Esophagus (tissue), 2 donors: ENCODE measurements around the gene RPS16. TPM values are rescaled to one million over a fixed set of nuclear protein-coding genes. Genes with fewer than 3 reads are reported as not detected.

Source experiments
- H3K27ac ChIP-seq, 2 donors: one replicate each; pipeline ENCODE4 v1.5.1; 2013; ENCODE audit warnings: low read depth in 2 of 2, mild to moderate bottlenecking in 2 of 2, inconsistent platforms in 1 of 2, low read length in 1 of 2, moderate library complexity in 1 of 2
- H3K27me3 ChIP-seq, 2 donors: one replicate each; pipeline ENCODE4 v1.6.1; 2013; ENCODE audit warnings: low read length in 2 of 2, control low read depth in 1 of 2, mild to moderate bottlenecking in 1 of 2; ENCODE audit not compliant: insufficient read depth in 2 of 2, control insufficient read depth in 1 of 2
- H3K36me3 ChIP-seq, 2 donors: one replicate each; pipeline ENCODE4 v1.6.1; 2013; ENCODE audit warnings: low read length in 1 of 2; ENCODE audit not compliant: control insufficient read depth in 2 of 2, insufficient read depth in 2 of 2
- H3K4me1 ChIP-seq, 2 donors: one replicate each; pipeline ENCODE4 v1.6.1; 2013; ENCODE audit warnings: low read length in 1 of 2; ENCODE audit not compliant: control insufficient read depth in 2 of 2, insufficient read depth in 2 of 2
- H3K4me3 ChIP-seq, 2 donors: one replicate each; pipeline ENCODE4 v1.5.1; 2013; ENCODE audit warnings: low read length in 2 of 2, mild to moderate bottlenecking in 2 of 2, low read depth in 1 of 2, moderate library complexity in 1 of 2
- H3K9me3 ChIP-seq, 2 donors: one replicate each; pipeline ENCODE4 v1.6.1; 2013; ENCODE audit warnings: mild to moderate bottlenecking in 2 of 2, low read depth in 1 of 2, low read length in 1 of 2, moderate library complexity in 1 of 2; ENCODE audit not compliant: control insufficient read depth in 2 of 2, insufficient read depth in 1 of 2
- WGBS, 2 donors: extraction: QIAGEN DNeasy Blood & Tissue Kit; methylation state at CpG; one replicate each; pipeline ENCODE4 v1.1.7; 2013; 5-methylcytosine and 5-hydroxymethylcytosine counted together
- polyA plus RNA-seq, 2 donors: library from polyadenylated mRNA; stranded (reverse); fragments of 200-250 nt; gene quantifications; one replicate each; pipeline ENCODE4 v1.2.3, GENCODE V29; 2013
- donor health status: healthy with polysubstance abuse.
- donor health status: Bipolar disorder and iron deficiency.

The RPS16 gene
- polyA plus RNA-seq, 2 donors, result 1,628 to 3,096 TPM

DNA sequence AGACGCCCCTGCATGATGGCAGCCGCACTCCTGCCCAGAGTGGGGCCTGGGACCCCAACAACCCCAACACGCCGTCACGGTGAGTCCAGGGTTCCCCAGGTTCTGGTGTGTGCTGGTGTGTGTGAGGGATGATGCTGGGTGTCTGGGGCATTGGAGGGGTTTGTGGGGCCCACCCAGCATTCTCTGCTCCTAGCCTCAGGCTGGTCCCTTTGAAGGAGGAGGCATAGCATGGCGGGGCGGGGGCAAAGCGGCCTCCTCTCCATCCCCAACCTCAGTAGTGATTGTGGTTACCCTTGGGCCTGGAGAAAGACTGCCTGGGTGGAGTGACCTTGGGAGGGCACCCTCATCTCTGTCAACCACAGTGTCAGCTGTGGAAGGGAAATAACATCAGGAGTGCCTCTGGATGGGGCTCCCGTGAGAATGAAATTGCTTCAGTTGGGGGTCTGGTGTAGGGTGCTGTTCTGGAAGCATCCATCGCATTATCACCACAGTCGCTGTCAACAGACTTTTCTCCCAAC lies 37.8 kb upstream of the RPS16 start:
- 84 to 87% methylated on average over 11 of the region's 11 CpGs for WGBS, 2 donors
- Histone ChIP-seq H3K27me3 (no peaks in the 10 kb centered on the region), H3K4me3 (no peak overlapping the region), H3K4me1 (no peaks in the 10 kb centered on the region), H3K9me3 (no peaks in the 10 kb centered on the region), H3K27ac (no peak overlapping the region), H3K36me3 (peaks cover 37 to 74% of the 10 kb centered on the region in 2 donors)

DNA sequence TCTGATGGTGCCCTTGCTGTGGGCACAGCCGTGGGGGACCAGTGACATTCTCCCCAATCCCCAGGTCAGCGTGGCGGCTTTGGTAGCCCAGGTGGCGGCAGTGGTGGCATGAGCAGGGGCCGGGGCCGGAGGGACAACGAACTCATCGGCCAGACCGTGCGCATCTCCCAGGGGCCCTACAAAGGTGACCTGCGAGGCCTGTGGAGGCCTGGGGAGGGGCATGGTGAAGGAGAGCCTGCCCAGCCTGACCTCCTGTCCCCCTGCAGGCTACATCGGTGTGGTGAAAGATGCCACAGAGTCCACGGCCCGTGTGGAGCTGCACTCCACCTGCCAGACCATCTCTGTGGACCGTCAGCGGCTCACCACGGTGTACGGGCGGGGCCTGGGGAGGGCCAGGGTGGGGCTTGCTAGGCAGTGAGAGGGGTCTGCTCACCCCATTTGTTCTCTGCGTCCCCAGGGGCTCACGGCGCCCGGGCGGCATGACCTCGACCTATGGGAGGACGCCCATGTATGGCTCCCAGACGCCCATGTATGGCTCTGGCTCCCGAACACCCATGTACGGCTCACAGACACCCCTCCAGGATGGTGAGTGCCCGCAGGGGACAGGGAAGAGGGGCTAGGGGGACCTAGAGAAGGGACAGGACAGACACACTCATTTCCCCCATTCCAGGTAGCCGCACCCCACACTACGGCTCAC lies 37.1 kb upstream of the RPS16 start:
- H3K9me3 ChIP-seq, result no peaks in the 10 kb centered on the region
- no peak overlapping the region for H3K27ac ChIP-seq
- WGBS, 2 donors, result 86 to 88% methylated on average over 27 to 32 of the region's 32 CpGs
- peaks cover 42 to 80% of the 10 kb centered on the region in 2 donors for H3K36me3 ChIP-seq
- H3K4me1 ChIP-seq, result no peaks in the 10 kb centered on the region
- H3K27me3 ChIP-seq, result no peaks in the 10 kb centered on the region
- no peak overlapping the region for H3K4me3 ChIP-seq

DNA sequence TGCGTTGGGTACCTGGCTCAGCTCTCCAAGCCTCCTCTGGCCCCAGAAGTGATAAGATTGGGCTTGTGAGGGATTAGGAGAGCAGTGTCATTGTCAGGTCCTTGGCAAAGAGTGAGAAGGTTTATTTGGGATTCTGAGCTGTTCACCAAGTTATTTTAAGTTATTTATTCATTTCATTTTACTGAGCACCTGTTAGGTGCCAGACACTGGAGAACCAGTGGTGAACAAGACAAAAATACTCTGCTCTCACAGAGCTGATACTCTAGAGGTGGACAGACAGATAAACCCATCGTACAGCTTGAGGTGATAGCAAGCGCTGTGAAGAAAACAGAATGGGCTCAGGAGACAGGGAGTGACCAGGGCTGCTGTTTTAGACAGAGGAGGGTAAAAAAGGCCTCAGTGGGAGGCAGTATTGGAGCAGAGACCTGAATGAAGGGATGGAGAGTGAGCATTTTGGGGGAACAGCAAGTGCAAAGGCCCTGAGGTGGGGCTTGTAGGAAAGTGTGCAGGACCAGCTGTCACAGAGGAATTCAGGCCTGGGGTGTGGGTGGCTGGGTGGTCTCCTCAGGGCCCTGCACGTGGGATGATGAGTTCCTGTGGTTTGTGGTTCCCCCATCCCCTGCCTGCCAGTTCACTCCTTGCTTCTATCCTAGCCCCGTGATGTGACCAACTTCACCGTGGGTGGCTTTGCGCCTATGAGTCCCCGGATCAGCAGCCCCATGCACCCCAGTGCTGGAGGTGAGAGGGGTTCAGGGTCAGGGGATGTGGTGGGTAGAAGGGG lies 36.2 kb upstream of the RPS16 start:
- WGBS, 2 donors, result 84 to 85% methylated on average over 8 of the region's 8 CpGs
- Histone ChIP-seq H3K9me3 (no peaks in the 10 kb centered on the region), H3K27ac (no peak overlapping the region), H3K4me3 (no peak overlapping the region), H3K4me1 (no peaks in the 10 kb centered on the region), H3K27me3 (no peaks in the 10 kb centered on the region), H3K36me3 (peaks cover 42 to 86% of the 10 kb centered on the region in 2 donors)

DNA sequence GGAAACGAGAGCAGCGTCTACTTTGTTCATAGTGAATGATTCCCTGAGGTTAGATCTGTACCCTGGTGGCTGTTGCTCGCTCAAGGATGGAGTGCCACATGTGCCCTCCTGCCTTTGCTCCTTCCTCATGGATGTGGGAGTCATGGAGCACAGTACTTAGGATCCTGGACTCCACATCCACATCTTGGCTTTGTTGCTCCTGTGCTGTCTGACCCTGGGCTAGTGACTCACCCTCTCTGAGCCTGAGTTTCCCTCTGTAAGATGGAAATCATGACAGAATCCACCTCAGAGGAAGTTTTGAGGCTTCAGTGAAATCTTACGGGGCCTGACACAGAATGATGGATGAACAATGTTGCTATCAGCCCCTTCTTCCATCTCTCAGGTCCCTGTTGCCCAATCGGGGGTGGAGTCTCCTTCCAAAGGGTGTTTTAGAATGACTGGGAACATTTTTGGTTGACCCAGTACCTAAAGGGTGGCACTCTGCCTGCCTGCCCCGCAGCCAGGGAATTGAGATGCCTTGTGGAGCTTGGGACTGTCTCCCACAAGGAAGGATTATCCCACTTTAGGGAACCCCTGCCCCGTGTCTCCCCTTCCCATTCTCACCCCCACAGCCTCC lies 35.1 kb upstream of the RPS16 start:
- no peak overlapping the region for H3K27ac ChIP-seq
- no peaks in the 10 kb centered on the region for H3K27me3 ChIP-seq
- WGBS, 2 donors, result 84 to 85% methylated on average over 7 of the region's 7 CpGs
- H3K4me1 ChIP-seq, result no peaks in the 10 kb centered on the region
- peaks cover 49 to 91% of the 10 kb centered on the region in 2 donors for H3K36me3 ChIP-seq
- H3K9me3 ChIP-seq, result no peaks in the 10 kb centered on the region
- no peak overlapping the region for H3K4me3 ChIP-seq

DNA sequence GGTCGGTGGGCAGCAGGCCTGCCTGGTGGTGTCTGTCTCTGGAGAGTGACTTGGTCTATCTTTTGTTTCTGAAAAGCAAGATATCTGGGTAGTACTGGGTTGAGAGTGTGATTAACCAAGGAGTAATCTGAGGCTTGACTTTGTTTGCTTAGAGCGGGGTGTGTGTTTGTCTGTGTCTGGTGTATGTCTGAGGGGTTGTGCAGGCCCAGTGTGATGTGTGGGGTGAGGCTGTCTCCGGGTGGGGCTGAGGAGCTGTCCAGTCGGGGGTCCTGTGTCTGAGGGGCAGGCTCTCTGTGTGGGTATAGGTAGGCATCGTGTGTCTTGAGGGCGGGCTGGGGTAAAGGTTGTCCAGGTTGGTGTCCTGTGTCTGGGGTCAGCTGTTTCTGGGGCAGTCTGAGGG lies 33.8 kb upstream of the RPS16 start:
- Histone ChIP-seq H3K4me3 (no peak overlapping the region), H3K9me3 (no peaks in the 10 kb centered on the region), H3K36me3 (peaks cover 52 to 90% of the 10 kb centered on the region in 2 donors), H3K4me1 (no peaks in the 10 kb centered on the region), H3K27ac (no peak overlapping the region), H3K27me3 (no peaks in the 10 kb centered on the region)
- WGBS, 2 donors, result 86 to 88% methylated on average over 6 of the region's 6 CpGs

DNA sequence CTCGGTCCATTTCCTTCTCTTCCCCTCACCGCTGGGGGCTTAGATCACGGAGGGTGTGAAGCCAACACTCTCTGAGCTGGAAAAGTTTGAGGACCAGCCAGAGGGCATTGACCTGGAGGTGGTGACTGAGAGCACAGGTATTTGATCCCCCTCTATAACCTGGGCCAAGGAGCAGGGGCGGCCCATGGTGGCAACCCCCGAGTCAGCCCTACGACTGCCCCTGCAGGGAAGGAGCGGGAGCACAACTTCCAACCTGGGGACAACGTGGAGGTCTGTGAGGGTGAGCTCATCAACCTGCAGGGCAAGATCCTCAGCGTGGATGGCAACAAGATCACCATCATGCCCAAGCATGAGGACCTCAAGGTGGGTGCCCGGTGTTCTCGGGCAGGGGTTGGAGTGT lies 33.3 kb upstream of the RPS16 start:
- Histone ChIP-seq H3K4me1 (no peaks in the 10 kb centered on the region), H3K9me3 (no peaks in the 10 kb centered on the region), H3K27me3 (no peaks in the 10 kb centered on the region), H3K36me3 (peaks cover 50 to 85% of the 10 kb centered on the region in 2 donors), H3K4me3 (no peak overlapping the region), H3K27ac (no peak overlapping the region)
- 90% methylated on average over 11 of the region's 11 CpGs for WGBS, 2 donors

DNA sequence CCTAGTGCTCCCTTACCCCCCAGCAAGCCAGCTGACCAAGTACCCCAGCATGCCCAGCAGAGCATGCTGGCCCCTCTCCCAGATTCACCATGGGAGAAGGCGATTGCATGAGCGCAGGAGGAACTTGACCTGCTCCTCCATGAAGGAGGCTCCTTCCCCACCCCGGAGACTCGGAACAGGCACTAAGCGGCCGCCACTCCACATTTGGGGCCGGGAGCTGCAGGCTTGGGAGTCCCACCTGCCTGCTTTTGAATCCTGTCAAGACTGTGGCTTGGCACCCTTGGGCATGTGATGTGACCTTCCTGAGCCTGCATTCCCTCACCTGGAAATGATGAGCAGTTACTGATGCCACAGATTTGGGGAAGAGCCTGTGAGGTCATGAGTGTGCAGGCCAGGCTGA lies 32.2 kb upstream of the RPS16 start:
- Histone ChIP-seq H3K36me3 (peaks cover 44 to 74% of the 10 kb centered on the region in 2 donors), H3K27me3 (no peaks in the 10 kb centered on the region), H3K4me3 (no peak overlapping the region), H3K27ac (no peak overlapping the region), H3K9me3 (no peaks in the 10 kb centered on the region), H3K4me1 (no peaks in the 10 kb centered on the region)
- WGBS, 2 donors, result 95 to 96% methylated on average over 7 of the region's 7 CpGs

DNA sequence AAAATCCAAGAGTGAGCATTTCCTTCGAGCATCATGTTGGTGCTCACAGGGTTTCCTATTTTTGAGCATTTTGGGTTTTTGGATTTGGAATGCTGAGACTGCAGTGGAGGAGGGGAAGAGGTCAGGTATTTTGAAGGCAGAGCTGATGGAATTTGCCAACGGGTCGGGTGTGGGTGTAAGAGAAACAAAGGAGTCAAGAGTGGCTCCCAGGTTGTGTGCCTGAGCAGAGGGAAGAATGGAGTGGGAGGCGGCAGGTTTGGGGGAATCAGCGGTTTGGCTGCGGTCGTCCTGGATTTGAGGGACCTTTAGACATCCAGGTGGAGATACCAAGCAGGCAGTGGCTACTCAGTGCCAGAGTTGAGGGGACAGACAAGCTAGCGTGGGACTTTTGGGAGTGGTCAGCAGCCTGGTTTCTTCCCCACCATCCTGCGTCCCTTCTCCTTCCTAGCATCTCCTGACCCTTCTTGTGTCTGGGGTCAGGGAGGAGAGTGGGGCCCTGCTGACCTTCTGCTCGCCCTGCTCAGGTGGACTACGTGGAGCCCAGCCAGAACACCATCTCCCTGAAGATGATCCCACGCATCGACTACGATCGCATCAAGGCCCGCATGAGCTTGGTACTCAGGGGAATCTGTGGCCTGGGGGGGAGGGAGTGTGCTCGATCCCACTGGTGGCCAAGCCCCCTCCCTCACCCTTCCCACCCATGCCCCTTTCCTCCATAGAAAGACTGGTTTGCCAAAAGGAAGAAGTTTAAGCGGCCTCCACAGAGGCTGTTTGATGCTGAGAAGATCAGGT lies 30.4 kb upstream of the RPS16 start:
- H3K4me1 ChIP-seq, result no peaks in the 10 kb centered on the region
- H3K9me3 ChIP-seq, result no peaks in the 10 kb centered on the region
- peaks cover 30 to 60% of the 10 kb centered on the region in 2 donors for H3K36me3 ChIP-seq
- WGBS, 2 donors, result 93 to 95% methylated on average over 18 of the region's 18 CpGs
- H3K4me3 ChIP-seq, result no peak overlapping the region
- no peaks in the 10 kb centered on the region for H3K27me3 ChIP-seq
- H3K27ac ChIP-seq, result no peak overlapping the region

DNA sequence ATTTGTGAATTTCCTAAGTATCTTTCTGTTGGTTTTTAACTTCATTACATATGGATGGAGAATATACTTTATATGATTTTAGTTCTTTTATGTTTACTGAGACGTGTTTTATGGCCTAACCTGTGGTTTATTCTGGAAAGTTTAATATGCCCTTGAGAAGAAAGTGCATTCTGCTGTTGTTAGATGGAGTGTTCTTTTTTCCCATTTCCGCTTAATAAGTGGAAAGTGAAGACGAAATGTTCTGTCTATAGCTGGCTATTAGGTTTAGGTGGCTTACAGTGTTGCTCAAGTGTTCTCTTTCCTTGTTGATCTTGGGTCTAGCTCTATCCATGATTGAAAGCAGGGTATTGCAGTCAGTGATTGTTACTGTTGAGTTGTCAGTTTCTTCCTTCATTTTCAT lies 27.7 kb upstream of the RPS16 start:
- Histone ChIP-seq H3K4me3 (no peak overlapping the region), H3K27ac (no peak overlapping the region), H3K36me3 (peaks cover 33 to 61% of the 10 kb centered on the region in 2 donors), H3K27me3 (no peaks in the 10 kb centered on the region), H3K4me1 (no peaks in the 10 kb centered on the region), H3K9me3 (no peaks in the 10 kb centered on the region)
- 82 to 92% methylated on average over 3 of the region's 3 CpGs for WGBS, 2 donors
